Lower leg skin (tissue), 3 donors: Measurements from ENCODE around the gene CORO7.

Source experiments
- CTCF ChIP-seq, 3 donors: fragments of 450-650 bp; IDR thresholded peaks; one replicate each; pipeline ENCODE4 v1.5.1; 2016; ENCODE audit warnings: antibody characterized with exemption in 3 of 3, mild to moderate bottlenecking in 3 of 3, moderate library complexity in 2 of 3
- POLR2A ChIP-seq, 2 donors: fragments of 450-650 bp; IDR thresholded peaks; one replicate each; pipeline ENCODE4 v1.6.1; 2016 to 2017; ENCODE audit warnings: antibody characterized with exemption in 2 of 2, mild to moderate bottlenecking in 1 of 2, moderate library complexity in 1 of 2

- no peak for TF ChIP-seq CTCF (IDR thresholded peaks at IDR 0.05)
- TF ChIP-seq POLR2A (IDR thresholded peaks at IDR 0.05) = no peak
Measured at GRCh38 chr16:4416200-4417032, at the start of gene CORO7.
